ENCODE data around the gene DNAJC8. TPM values are rescaled to one million over a fixed set of nuclear protein-coding genes. Genes with fewer than 3 reads are reported as not detected.

Gene DNAJC8
- total and polyA plus RNA-seq, 2 of the 8 experiments (the other 6 are each of a cell fraction or from before 2014, with no cell fraction given) = 116 to 134 TPM

DNA sequence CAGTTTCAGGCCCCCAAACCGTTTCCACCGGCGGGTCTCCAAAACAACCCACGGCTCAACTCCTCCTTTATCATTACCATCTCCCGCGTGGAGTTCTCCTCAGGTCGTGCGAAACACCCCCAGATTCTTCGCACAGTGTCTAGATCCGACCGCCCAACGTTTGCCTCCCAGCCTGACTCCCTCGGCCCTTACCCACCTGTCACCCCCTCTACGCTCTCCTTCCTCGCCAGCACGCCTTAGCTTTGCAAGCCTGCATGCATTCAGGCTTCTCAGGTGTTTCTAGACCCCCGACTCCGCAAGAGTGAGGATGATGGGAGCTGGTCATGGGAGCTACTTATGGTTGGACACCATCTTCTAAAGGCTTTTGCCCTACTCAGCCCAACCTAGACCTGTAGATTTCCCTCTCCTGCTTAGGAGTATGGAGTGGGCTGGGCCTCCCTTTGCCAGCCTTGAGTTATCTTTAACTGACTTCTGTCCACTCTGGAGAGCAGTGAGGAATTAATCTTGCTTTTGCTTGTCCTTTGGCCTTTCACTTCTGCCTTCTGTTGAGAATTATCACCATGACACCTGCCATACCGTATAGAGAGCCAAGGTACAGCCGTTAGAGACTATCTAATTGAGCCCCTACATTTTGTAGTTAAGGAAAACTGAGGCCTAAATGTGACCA lies 4.0 kb upstream of the DNAJC8 start (continued):
- no peak for TF ChIP-seq EP300 (IDR thresholded peaks at IDR 0.05; ENCODE audit: borderline replicate concordance in 1 of 2, low read depth in 2 of 2, low read length in 2 of 2)
